Transverse colon (tissue), 4 donors: ENCODE results near the gene AMACR. TPM values are rescaled to one million over a fixed set of nuclear protein-coding genes. Genes with fewer than 3 reads are reported as not detected.
A peak's percentile ranks its signal among the peaks of the same experiment; 100 is the strongest.

Experiments used
- DNase-seq: peaks from one replicate; pipeline ENCODE4 v3.0.0-alpha.2; 2019
- H3K27ac ChIP-seq, 4 donors: fragments of 200-600 bp; sonication (generic); 2 replicates each; pipeline ENCODE4 v1.5.1; 2016 to 2018; ENCODE audit warnings: inconsistent platforms in 4 of 4
- H3K27me3 ChIP-seq: fragments of 200-600 bp; sonication (generic); 2 replicates; pipeline ENCODE4 v1.5.1; 2017; ENCODE audit warnings: inconsistent platforms
- H3K36me3 ChIP-seq, 4 donors: fragments of 200-600 bp; sonication (generic); 2 replicates each; pipeline ENCODE4 v1.5.1; 2017 to 2019; ENCODE audit warnings: inconsistent platforms in 4 of 4
- H3K4me1 ChIP-seq, 4 donors: fragments of 200-600 bp; sonication (generic); 2 replicates each; pipeline ENCODE4 v1.5.1; 2017 to 2020; ENCODE audit warnings: inconsistent platforms in 4 of 4
- H3K4me3 ChIP-seq, 4 donors: fragments of 200-600 bp; sonication (generic); 1 replicate in 1 of 4; 2 replicates in 3 of 4; pipeline versions ENCODE4 v1.5.1 to v1.6.1; 2017 to 2019; ENCODE audit warnings: inconsistent platforms in 4 of 4
- H3K9me3 ChIP-seq, 2 donors: fragments of 200-600 bp; sonication (generic); 2 replicates each; pipeline ENCODE4 v1.5.1; 2017 to 2019; ENCODE audit warnings: inconsistent platforms in 2 of 2
- CTCF ChIP-seq, 5 experiments: fragments of 200-600 bp in 3 of 5; fragments of 450-650 bp in 2 of 5; sonication (generic) in 3 of 5; IDR thresholded peaks; 1 replicate in 2 of 5; 2 replicates in 3 of 5; pipeline ENCODE4 v1.5.1; 2016 to 2017; ENCODE audit warnings: antibody characterized with exemption in 5 of 5, inconsistent platforms in 3 of 5, mild to moderate bottlenecking in 2 of 5, moderate library complexity in 1 of 5
- EP300 ChIP-seq: sonication (generic); formaldehyde crosslinking; IDR thresholded peaks from one replicate; pipeline ENCODE4 v1.6.1; 2017; ENCODE audit warnings: antibody characterized with exemption, low read depth
- POLR2A ChIP-seq: fragments of 450-650 bp; IDR thresholded peaks from one replicate; pipeline ENCODE4 v1.6.1; 2016; ENCODE audit warnings: antibody characterized with exemption, mild to moderate bottlenecking, moderate library complexity
- POLR2AphosphoS5 ChIP-seq, 3 donors: sonication (generic); formaldehyde crosslinking; IDR thresholded peaks; one replicate each; pipeline ENCODE4 v1.6.1; 2016; ENCODE audit warnings: antibody characterized with exemption in 3 of 3
- WGBS, 2 donors: methylation state at CpG; one replicate each; pipeline ENCODE4 v1.1.5; 2018; ENCODE audit warnings: low coverage in 1 of 2; 5-methylcytosine and 5-hydroxymethylcytosine counted together
- in situ Hi-C, 4 donors: fragments of 200-750 bp; cut with MboI; loops; one replicate each; pipeline versions ENCODE4 v1.15.0 to v1.15.1; 2017; ENCODE audit warnings: low sequenced_read_pairs in 3 of 4, low pct_ligation_motif_present in 1 of 4, low pct_unique_long_range_greater_than_20kb in 1 of 4
- intact Hi-C: fragments of 100-400 bp; cut with DNase I; formaldehyde crosslinking; loops from one replicate; pipeline ENCODE4 v1.15.1; 2023; ENCODE audit warnings: low total_unique reads
- total RNA-seq, 4 donors: library from RNA; depleted of rRNA; stranded (reverse); fragments of >200 nt; gene quantifications; one replicate each; pipeline ENCODE4 v1.1.0, GENCODE V29; 2016

AMACR gene
- total RNA-seq, 4 donors from 2014 or later, result 39.1 to 88.1 (median 70.6) TPM

- intact Hi-C loops, result no loop called here
- Histone ChIP-seq H3K27ac (peak within 1 kb of the TSS in 3 of 4 donors; percentile 38 to 51 (median 47)), H3K4me3 (no peak within 1 kb of the TSS), H3K4me1 (peaks cover 0 to 37% (median 7%) of the 10 kb centered on the region in 4 donors), H3K27me3 (no peaks in the 10 kb centered on the region), H3K9me3 (no peaks in the 10 kb centered on the region), H3K36me3 (no peaks in the 10 kb centered on the region)
- TF ChIP-seq POLR2AphosphoS5 (IDR thresholded peaks at IDR 0.05) (peak in 2 of 3 donors; percentile 3 to 14), EP300 (no peak)
- DNase-seq, result no peak
- in situ Hi-C loops, result no loop called here
- 53 to 62% methylated on average over 7 to 10 of the region's 10 CpGs for WGBS, 2 donors
Observed at GRCh38 chr5:34043099-34043876, 35.4 kb upstream of the AMACR start, which contains the start of gene C1QTNF3. TSS of gene C1QTNF3 (minus strand) at chr5:34043213. CDS start at chr5:34043125, 88 bp downstream.

GRCh38 chr5:34042321-34042720 is 34.5 kb upstream of the AMACR start:
- Histone ChIP-seq H3K27ac (peak overlapping the region in 3 of 4 donors; percentile 38 to 51 (median 47)), H3K36me3 (no peaks in the 10 kb centered on the region), H3K4me3 (no peak overlapping the region), H3K27me3 (no peaks in the 10 kb centered on the region), H3K4me1 (peaks cover 0 to 37% (median 7%) of the 10 kb centered on the region in 4 donors), H3K9me3 (no peaks in the 10 kb centered on the region)
- in situ Hi-C loops (no loop called here), intact Hi-C loops (no loop called here)
- no peak for TF ChIP-seq POLR2AphosphoS5 (IDR thresholded peaks at IDR 0.05)
- TF ChIP-seq POLR2A, result no peak
- no peak for TF ChIP-seq CTCF (IDR thresholded peaks at IDR 0.05)
- no peak for TF ChIP-seq EP300
- no peak for DNase-seq
- 62 to 83% methylated on average over 5 to 7 of the region's 7 CpGs for WGBS, 2 donors

GRCh38 chr5:34041247-34041972 is 33.6 kb upstream of the AMACR start:
- no peak for DNase-seq
- 63 to 86% methylated on average over 1 of the region's 1 CpG for WGBS, 2 donors
- Histone ChIP-seq H3K4me1 (peaks cover 0 to 35% (median 7%) of the 10 kb centered on the region in 4 donors), H3K36me3 (no peaks in the 10 kb centered on the region), H3K27me3 (no peaks in the 10 kb centered on the region), H3K27ac (peak overlapping the region in 1 of 4 donors; percentile 2), H3K4me3 (no peak overlapping the region), H3K9me3 (no peaks in the 10 kb centered on the region)
- in situ Hi-C loops, result no loop called here
- TF ChIP-seq POLR2A (no peak), POLR2AphosphoS5 (IDR thresholded peaks at IDR 0.05) (no peak), CTCF (IDR thresholded peaks at IDR 0.05) (no peak), EP300 (no peak)
- intact Hi-C loops, result no loop called here

- H3K36me3 ChIP-seq, result no peaks in the 10 kb centered on the region
- 76% methylated on average over 3 of the region's 3 CpGs; no CpG with 5 or more reads in 1 of the 2 donors for WGBS, 2 donors
- TF ChIP-seq POLR2AphosphoS5 (IDR thresholded peaks at IDR 0.05) (no peak), CTCF (IDR thresholded peaks at IDR 0.05) (no peak), EP300 (no peak), POLR2A (no peak)
- H3K4me1 ChIP-seq, result peaks cover 0 to 27% (median 5%) of the 10 kb centered on the region in 4 donors
- H3K27me3 ChIP-seq, result no peaks in the 10 kb centered on the region
- DNase-seq, result no peak
- in situ Hi-C loops (no loop called here), intact Hi-C loops (no loop called here)
- no peak overlapping the region for H3K27ac ChIP-seq
- H3K4me3 ChIP-seq, result no peak overlapping the region
- H3K9me3 ChIP-seq, result no peaks in the 10 kb centered on the region
Observed at GRCh38 chr5:34040472-34040871, 32.6 kb upstream of the AMACR start.
